Smooth muscle cell (in vitro differentiated cells): ENCODE measurements around the gene MAST2. TPM values are rescaled to one million over a fixed set of nuclear protein-coding genes. Genes with fewer than 3 reads are reported as not detected.

Experiments used
- DNase-seq: peaks from one replicate; lab custom pipeline; 2025; ENCODE audit not compliant: unreplicated experiment; lab: John Stamatoyannopoulos, UW
- H2AFZ ChIP-seq: fragments of 200-600 bp; sonication (generic); 2 replicates; pipeline ENCODE4 v1.6.0; 2016; ENCODE audit warnings: antibody characterized with exemption, low read depth, mild to moderate bottlenecking
- H3F3A ChIP-seq: fragments of 200-600 bp; sonication (generic); 2 replicates; pipeline ENCODE4 v1.6.0; 2017; ENCODE audit warnings: antibody characterized with exemption, low read depth
- H3K27ac ChIP-seq: fragments of 200-600 bp; sonication (generic); 2 replicates; pipeline ENCODE4 v1.5.1; 2016; ENCODE audit warnings: low read depth, mild to moderate bottlenecking
- H3K27me3 ChIP-seq: fragments of 200-600 bp; sonication (generic); 2 replicates; pipeline ENCODE4 v1.6.1; 2016; ENCODE audit warnings: low read depth, mild to moderate bottlenecking
- H3K36me3 ChIP-seq: fragments of 200-600 bp; sonication (generic); 2 replicates; pipeline ENCODE4 v1.5.1; 2016; ENCODE audit warnings: low read depth
- H3K4me1 ChIP-seq: fragments of 200-600 bp; sonication (generic); 2 replicates; pipeline ENCODE4 v1.5.1; 2016; ENCODE audit warnings: low read depth
- H3K4me2 ChIP-seq: fragments of 200-600 bp; sonication (generic); 2 replicates; pipeline ENCODE4 v1.6.0; 2016; ENCODE audit warnings: mild to moderate bottlenecking
- H3K4me3 ChIP-seq: fragments of 200-600 bp; sonication (generic); 2 replicates; pipeline ENCODE4 v1.5.1; 2016; ENCODE audit warnings: mild to moderate bottlenecking
- H3K79me2 ChIP-seq: fragments of 200-600 bp; sonication (generic); 2 replicates; pipeline ENCODE4 v1.6.0; 2016; ENCODE audit warnings: low read depth, mild to moderate bottlenecking
- H3K9ac ChIP-seq: fragments of 200-600 bp; sonication (generic); 2 replicates; pipeline ENCODE4 v1.6.0; 2016; ENCODE audit warnings: low read depth
- H3K9me3 ChIP-seq: fragments of 200-600 bp; sonication (generic); replicated peaks from 2 replicates; pipeline ENCODE4 v1.5.1; 2016; ENCODE audit warnings: low read depth
- H4K20me1 ChIP-seq: fragments of 200-600 bp; sonication (generic); 2 replicates; pipeline ENCODE4 v1.6.0; 2016; ENCODE audit warnings: low read depth
- CTCF ChIP-seq: fragments of 200-600 bp; sonication (generic); IDR thresholded peaks from 2 replicates; pipeline ENCODE4 v1.5.1; 2017; ENCODE audit warnings: borderline replicate concordance, mild to moderate bottlenecking, antibody characterized with exemption; ENCODE audit not compliant: insufficient read depth, poor library complexity, severe bottlenecking
- WGBS: methylation state at CpG from one replicate; pipeline ENCODE4 v1.1.7; 2016; ENCODE audit warnings: low lambda C conversion rate; 5-methylcytosine and 5-hydroxymethylcytosine counted together
- polyA plus RNA-seq: library from polyadenylated mRNA; unstranded; fragments of >200 nt; fragmentation: Nextera tagmentation; extraction: Ambion mirVana; gene quantifications from 2 replicates; pipeline ENCODE4 v1.2.1, GENCODE V29; 2016
- total RNA-seq: library from RNA; depleted of rRNA; stranded (reverse); fragments of >200 nt; gene quantifications from 2 replicates; pipeline ENCODE4 v1.2.3, GENCODE V29; 2014

MAST2 gene
- total and polyA plus RNA-seq, 2 experiments from 2014 or later: 18.4 to 26.2 TPM

- no peaks in the 10 kb centered on the region for H3F3A ChIP-seq
- no peak for TF ChIP-seq CTCF
- H3K9me3 ChIP-seq: no peaks in the 10 kb centered on the region
- no peak overlapping the region for H3K4me2 ChIP-seq
- no peaks in the 10 kb centered on the region for H4K20me1 ChIP-seq
- peaks cover 15% of the 10 kb centered on the region for H3K36me3 ChIP-seq
- no peaks in the 10 kb centered on the region for H3K4me1 ChIP-seq
- 98% methylated on average over 3 of the region's 3 CpGs for WGBS
- no peaks in the 10 kb centered on the region for H3K27me3 ChIP-seq
- H3K4me3 ChIP-seq: no peak overlapping the region
- DNase-seq: no peak
- no peak overlapping the region for H3K9ac ChIP-seq
- no peaks in the 10 kb centered on the region for H3K79me2 ChIP-seq
- H2AFZ ChIP-seq: no peak overlapping the region
- no peak overlapping the region for H3K27ac ChIP-seq
Measured at GRCh38 chr1:46013581-46013980, 210.2 kb downstream of the MAST2 start.

- no peak overlapping the region for H3K4me3 ChIP-seq
- H3F3A ChIP-seq: no peaks in the 10 kb centered on the region
- no peaks in the 10 kb centered on the region for H3K9me3 ChIP-seq
- H3K27ac ChIP-seq: no peak overlapping the region
- H3K79me2 ChIP-seq: no peaks in the 10 kb centered on the region
- no peaks in the 10 kb centered on the region for H3K4me1 ChIP-seq
- H2AFZ ChIP-seq: no peak overlapping the region
- H3K27me3 ChIP-seq: no peaks in the 10 kb centered on the region
- peaks cover 3% of the 10 kb centered on the region for H3K36me3 ChIP-seq
- 95% methylated on average over 6 of the region's 6 CpGs for WGBS
- H4K20me1 ChIP-seq: no peaks in the 10 kb centered on the region
- no peak overlapping the region for H3K9ac ChIP-seq
- TF ChIP-seq CTCF: no peak
- no peak for DNase-seq
- H3K4me2 ChIP-seq: no peak overlapping the region
Measured at GRCh38 chr1:46017876-46018503, 214.6 kb downstream of the MAST2 start.

GRCh38 chr1:46019348-46019747 lies 215.9 kb downstream of the MAST2 start:
- Histone ChIP-seq H3K9me3 (no peaks in the 10 kb centered on the region), H3K4me1 (no peaks in the 10 kb centered on the region)
- WGBS: 94% methylated on average over 7 of the region's 7 CpGs

More at GRCh38 chr1:46019348-46019747, 215.9 kb downstream of the MAST2 start:
- DNase-seq: no peak
- Histone ChIP-seq H4K20me1 (no peaks in the 10 kb centered on the region), H3K79me2 (no peaks in the 10 kb centered on the region), H3F3A (no peaks in the 10 kb centered on the region), H2AFZ (no peak overlapping the region), H3K9ac (no peak overlapping the region), H3K4me3 (no peak overlapping the region), H3K27ac (no peak overlapping the region), H3K4me2 (no peak overlapping the region), H3K36me3 (peaks cover 3% of the 10 kb centered on the region), H3K27me3 (no peaks in the 10 kb centered on the region)
- no peak for TF ChIP-seq CTCF
